NCI-H2029 (cell line): ENCODE results near the gene PLXNA4.

Experiments
- DNase-seq: peaks from one replicate; lab custom pipeline; 2025; lab: John Stamatoyannopoulos, UW

The PLXNA4 gene

DNA sequence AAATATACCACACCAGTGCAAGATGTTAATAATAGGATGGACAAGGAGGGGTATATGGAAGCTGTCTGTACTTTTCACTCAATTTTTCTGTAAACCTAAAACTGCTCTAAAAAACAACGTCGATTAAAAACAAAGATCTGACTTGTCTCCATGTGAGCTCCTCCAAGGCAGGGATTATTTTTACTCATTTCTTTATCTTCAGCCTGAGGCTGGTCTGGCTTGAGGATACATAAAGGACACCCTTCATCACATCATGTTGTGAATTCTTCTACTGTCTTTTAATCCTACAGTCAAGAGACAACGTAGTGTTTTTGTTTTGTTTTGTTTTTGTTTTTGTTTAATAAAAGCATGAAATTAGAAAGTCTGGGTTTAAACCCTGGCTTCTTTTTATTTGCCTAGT lies 486.9 kb downstream of the PLXNA4 start:
- no peak for DNase-seq

DNA sequence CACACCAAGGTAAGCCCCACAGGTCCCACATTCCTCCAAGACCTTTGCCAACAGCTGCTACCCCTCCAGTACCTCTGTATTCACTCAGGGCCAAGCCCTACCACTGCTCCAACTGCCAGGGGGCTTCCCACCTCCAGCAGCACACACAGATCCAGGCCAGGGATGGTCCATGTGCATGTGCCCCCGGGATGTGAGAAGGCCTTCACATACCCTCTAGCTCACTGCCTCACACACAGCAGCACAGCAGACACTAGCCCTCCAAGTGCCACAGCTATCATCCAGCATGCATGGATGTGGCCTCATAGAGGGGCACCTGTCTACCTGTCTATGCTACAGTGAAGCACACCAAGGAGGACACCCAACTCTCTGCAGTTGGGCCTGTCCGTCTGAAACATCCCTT lies 488.8 kb downstream of the PLXNA4 start:
- DNase-seq, result no peak

DNA sequence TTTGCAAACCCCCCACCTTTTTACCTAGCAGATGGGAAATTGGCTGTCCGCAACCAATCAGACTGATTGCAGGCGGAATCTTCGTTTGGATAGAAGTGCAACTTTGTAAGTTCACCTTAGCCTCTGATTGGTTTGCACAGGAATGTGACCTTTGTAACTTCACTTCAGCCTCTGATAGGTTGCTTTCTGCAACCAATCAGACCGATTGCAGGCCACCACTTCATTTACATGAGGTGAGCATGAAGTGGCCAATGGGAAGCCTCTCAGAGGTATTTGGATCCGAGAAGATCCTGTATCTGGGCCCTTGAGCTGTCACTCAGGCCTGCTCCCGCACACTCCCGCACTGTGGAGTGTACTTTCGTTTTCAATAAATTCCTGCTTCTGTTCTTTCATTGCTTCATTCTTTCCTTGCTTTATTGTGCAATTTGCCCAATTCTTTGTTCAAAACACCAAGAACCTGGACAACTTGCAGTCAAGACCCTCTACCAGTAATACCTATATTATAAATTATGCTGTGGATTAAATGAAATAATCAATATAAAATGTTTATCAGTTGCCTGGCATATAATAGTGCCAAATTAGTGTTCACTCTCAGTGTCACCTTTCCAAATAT lies 491.4 kb downstream of the PLXNA4 start:
- no peak for DNase-seq

DNA sequence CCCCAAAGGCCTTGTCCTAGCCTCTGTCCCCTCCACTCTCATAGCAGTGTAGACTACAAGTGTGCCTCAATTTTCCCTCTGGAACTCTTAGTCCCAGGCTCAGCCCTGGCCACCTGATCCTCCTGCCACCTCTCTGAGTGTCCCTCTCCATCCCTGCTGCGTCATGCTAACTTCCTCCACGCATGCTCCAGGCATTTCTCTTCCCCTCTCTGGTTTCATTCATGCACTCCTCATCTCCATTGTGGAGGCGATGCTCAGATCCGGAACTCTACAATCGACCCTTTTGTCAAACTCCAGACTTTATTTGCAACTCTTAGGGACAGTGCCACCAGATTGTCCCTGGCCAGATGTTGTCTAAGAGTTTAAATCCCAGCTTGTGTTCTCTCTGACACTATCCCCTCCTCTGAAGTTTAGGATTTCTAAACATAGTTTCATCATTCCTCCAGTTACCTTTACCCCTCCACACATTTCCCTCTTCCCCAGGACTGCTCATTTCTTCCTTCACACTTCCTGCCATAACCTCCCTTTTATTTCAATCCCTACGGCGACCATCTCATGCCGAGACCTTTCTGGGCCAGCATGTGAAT lies 492.6 kb downstream of the PLXNA4 start:
- no peak for DNase-seq

GRCh38 chr7:132083126-132083525 lies 493.1 kb downstream of the PLXNA4 start:
- DNase-seq, result no peak

DNA sequence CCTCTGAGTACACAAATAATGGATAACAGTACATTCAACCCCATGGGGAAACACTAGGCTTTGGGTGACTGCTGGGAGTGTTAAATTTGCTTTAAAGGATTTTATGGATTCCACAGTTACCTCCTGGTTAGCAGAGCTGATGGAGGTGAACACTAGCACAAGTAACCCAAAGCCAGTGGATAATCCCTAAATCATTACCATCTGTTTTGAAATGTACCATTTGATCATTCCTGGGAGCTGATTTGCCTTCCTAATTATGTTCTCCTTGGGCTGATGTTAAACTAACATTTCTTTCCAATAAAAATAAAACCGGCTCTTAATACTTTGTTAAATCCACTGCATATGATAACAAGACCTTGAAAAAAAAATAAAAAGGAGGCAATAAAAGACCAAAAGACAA lies 493.9 kb downstream of the PLXNA4 start:
- no peak for DNase-seq

GRCh38 chr7:132081686-132082085 lies 494.6 kb downstream of the PLXNA4 start:
- DNase-seq, result no peak

- no peak for DNase-seq
These were observed 495.2 kb downstream of the PLXNA4 start for GRCh38 chr7:132080967-132081668.

GRCh38 chr7:132080467-132080866 lies 495.8 kb downstream of the PLXNA4 start:
- no peak for DNase-seq

GRCh38 chr7:132078891-132079735 lies 497.2 kb downstream of the PLXNA4 start:
- no peak for DNase-seq

DNA sequence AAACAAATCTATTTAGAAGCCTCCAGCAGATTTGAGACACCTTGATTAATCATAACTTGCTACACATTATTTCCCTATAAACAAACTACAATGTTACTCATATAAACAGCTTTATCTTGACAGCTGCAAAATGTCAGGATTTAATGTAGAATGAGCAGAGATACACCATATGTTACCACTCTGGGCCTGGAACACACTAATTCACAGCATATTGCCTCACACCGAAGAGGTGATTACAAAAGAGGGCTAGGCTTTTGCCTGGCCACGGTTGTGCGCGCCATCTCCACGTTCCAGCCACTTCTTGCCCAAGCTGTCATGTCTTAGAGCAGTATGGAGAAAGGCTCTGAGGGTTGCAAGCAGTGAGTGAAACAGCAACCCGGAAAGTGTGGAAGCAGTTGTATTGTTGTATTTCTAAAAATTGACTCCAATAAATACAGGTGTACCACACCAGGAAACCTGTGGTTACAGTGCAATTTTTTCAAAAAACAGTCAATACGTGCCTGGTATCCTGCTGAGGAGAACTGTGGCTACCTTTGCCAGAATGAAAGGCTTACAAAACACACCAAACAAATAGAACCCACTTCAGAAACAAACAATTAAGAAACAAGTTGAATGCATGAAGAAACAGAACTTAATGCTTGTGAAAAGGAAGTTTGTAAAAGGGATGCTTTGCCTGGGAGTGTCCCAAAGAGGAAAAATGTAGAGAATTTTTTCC lies 498.1 kb downstream of the PLXNA4 start:
- no peak for DNase-seq

GRCh38 chr7:132076301-132077035 lies 499.8 kb downstream of the PLXNA4 start:
- no peak for DNase-seq

GRCh38 chr7:132075515-132075914 lies 500.8 kb downstream of the PLXNA4 start:
- DNase-seq, result no peak

GRCh38 chr7:132073920-132074589 lies 502.2 kb downstream of the PLXNA4 start:
- no peak for DNase-seq
